NCI-H146 (cell line): Measurements from ENCODE around the gene SMG6.
A peak's percentile ranks its signal among the peaks of the same experiment; 100 is the strongest.
"Not testable (repeated sequence)": the region's sequence is repeated elsewhere in the genome, so short reads cannot be mapped to it uniquely, and the experiment has no call there.

Source experiments
- DNase-seq: peaks from one replicate; lab custom pipeline; 2025; lab: John Stamatoyannopoulos, UW

The SMG6 gene

GRCh38 chr17:2178798-2179501 lies 124.6 kb downstream of the SMG6 start:
- no peak for DNase-seq

DNA sequence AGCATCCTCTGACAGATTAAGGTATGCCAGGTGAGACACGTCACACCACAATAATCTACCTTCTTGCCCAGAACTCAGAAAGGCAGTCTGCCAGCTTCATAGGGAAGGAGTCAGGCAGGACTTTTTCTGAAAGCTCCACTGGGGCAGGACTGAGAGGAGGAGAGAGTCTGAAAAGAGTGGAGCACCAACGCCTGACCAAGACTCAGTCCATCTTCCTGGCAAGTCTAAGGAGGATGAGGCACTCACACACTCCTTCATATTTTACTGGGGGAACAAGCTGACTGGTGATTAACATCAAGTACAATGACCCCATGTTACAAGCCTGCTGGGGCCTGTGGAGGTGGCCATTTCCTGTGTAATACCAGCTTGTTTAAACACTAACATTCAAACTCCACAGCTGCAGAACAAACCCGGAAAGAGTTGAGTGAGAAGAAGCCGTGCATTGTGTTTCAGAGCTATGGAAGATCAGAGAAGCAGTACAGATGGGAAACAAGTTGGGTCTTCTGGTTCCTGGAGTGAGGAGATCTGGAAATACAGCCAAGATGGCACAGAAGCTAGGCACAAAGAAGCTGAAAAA lies 126.3 kb downstream of the SMG6 start:
- peak; percentile 77 for DNase-seq

DNA sequence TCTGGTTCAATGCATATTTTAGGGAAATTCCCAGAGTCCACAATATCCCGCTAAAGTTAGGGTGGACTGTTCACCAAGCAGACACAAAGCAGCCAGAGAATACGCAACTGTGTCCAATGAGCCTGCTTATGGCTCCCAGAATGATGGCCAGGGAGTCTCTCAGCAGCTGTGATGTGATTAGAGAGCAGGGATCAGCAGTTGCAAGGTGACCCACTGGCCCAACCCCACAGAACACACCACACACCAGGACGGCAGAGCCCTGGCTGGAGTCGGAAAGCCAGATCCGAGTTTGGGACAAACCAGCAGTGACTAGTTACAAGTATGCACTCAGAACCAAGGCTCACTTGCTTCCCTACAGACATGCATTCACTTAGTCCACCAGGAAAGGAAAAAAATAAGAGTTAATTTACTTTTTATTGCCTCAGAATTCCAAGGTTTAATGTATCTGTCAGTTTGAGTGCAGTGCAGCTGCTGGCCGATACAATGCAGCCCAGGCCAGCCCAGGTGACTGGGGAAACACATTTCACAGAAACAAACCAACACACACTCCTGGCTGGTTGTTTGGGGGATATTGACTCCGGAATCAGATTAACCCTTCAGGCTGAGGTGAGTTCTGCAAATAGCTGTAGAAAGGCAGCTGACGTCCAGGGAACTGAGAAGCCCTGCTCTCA lies 127.0 kb downstream of the SMG6 start:
- peak; percentile 4 for DNase-seq

GRCh38 chr17:2175294-2175628 lies 128.3 kb downstream of the SMG6 start:
- no peak for DNase-seq

GRCh38 chr17:2174468-2175293 lies 128.9 kb downstream of the SMG6 start:
- DNase-seq: no peak

DNA sequence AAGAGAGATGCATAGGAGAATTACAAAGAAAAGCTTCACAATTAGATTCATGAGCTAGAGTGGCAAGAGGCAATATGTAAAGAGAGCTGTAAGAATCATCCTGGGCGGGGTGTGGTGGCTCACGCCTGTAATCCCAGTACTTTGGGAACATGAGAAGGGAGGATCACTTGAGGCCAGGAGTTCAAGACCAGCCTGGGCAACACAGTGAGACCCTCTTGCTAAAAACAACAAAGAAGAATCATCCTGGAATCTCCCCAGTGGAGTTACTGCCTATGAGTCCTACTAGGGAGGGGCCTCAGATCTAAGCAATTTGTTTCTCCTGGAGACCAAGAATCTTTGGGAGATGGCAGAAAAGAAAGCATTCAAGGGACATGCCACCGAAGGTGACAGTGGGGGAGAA lies 129.6 kb downstream of the SMG6 start:
- DNase-seq: no peak

DNA sequence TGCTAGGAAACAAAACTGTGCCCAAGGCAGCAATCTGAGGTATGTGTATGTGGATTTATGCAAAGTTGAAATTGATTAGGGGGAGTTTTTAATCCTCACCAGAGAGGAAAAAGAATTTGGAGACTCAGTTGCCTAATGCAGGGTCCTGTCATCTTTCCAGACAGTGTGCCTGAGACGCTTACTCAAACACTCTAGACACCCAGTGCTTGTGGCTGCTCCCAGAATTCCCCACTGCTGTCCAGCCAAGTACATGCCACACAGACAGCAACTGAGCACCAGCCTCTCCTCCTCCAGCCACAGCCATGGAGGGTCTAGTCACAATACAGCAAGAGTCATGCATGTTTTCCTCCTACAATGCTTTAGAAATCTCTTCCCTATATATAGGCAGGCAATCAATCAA lies 130.6 kb downstream of the SMG6 start:
- DNase-seq: no peak

DNA sequence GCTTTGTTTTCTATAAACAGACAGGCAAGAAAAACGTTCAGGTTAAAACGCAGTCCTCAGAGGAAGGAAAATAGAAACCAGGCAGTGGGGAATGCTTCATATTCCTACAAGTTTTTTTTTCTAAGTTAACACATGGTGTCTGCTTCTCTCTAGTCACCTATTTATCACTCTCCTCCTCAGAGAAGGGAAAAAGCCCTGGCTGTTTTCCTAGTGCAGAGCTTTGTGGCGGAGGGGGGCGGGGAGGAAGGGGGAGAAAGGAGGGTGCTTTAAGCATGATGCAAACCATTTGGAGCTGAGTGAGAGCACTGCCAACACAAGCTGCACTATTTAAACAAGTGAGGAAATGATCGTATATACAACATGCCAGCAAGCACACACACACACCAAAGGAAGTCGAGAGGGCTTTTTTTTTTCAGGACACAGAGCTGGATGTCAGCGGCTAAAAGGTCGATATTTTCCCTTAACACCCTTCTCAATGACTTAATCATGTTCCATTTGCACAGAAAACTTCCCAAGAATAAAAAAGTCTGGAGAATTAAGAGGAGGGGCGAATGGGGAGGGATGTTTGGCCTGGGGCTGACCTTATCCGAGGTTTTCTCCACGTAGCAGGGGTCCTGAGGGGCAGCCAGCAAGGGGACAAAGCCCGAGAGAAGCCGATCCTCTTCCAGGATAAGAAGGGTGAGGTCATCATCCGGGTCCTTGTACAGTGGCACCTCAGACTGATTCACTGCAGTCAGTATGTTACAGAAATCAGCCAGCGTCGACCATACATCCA lies 131.3 kb downstream of the SMG6 start:
- DNase-seq: no peak

- DNase-seq: no peak
Observed at GRCh38 chr17:2171702-2172076, 131.9 kb downstream of the SMG6 start.

GRCh38 chr17:2170023-2170422 lies 133.6 kb downstream of the SMG6 start:
- DNase-seq: peak; percentile 13

GRCh38 chr17:2165723-2166122 lies 137.9 kb downstream of the SMG6 start:
- DNase-seq: not testable (repeated sequence)

GRCh38 chr17:2158396-2158780 lies 145.2 kb downstream of the SMG6 start:
- no peak for DNase-seq

- no peak for DNase-seq
Observed at GRCh38 chr17:2157675-2158395, 145.8 kb downstream of the SMG6 start.

DNA sequence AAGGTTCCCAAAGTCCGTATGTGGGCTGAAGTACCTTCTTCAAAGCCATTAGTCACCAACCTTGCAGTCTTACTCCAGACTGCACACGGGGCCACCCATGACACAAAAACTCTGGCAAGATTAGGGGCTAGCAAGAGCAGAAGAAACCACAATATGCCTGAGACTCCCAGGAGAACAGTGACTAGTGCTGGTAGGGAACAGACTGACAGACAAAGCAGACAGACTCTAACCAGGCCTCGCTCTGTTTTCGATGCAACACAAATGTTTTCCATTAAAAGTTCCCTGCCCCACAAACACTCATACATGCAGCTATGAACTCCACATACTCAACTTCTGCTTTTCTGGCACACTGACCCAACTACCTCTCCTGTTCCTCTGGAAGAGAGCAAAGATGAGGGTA lies 146.5 kb downstream of the SMG6 start:
- DNase-seq: no peak

DNA sequence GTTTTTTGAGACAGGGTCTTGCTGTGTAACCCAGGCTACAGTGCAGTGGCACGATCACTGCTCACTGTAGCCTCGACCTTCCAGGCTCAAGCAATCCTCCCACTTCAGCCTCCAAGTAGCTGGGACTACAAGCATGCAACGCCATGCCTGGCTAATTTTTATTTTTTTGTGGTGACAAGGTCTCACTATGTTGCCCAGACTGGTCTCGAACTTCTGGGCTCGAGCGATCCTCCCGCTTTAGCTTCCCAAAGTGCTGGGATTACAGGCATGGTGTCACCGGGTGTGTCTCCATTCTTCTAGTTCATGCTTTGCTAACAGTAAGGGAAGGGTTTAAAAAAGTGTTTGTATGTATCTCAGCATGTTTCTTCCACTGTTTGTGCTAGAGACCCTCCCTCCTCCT lies 146.9 kb downstream of the SMG6 start:
- DNase-seq: no peak

DNA sequence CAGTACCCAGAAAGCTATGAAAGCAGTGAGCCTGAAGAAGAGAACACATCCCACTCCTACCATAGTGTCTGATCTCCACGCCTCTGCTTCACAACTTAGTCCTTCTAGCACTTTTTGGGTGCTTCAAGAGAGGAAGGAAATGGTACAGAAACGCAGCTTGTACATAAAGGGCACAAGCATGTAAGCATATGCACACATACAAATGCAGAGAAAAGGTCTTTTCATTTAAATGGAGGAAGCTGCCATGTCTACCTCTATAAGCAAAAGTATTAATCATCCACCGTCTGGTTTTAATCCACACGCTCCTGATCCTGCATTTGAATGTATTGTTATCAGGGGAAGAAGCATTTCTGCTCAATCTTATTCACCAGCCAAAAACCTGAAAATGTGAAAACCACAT lies 148.0 kb downstream of the SMG6 start:
- DNase-seq: no peak

DNA sequence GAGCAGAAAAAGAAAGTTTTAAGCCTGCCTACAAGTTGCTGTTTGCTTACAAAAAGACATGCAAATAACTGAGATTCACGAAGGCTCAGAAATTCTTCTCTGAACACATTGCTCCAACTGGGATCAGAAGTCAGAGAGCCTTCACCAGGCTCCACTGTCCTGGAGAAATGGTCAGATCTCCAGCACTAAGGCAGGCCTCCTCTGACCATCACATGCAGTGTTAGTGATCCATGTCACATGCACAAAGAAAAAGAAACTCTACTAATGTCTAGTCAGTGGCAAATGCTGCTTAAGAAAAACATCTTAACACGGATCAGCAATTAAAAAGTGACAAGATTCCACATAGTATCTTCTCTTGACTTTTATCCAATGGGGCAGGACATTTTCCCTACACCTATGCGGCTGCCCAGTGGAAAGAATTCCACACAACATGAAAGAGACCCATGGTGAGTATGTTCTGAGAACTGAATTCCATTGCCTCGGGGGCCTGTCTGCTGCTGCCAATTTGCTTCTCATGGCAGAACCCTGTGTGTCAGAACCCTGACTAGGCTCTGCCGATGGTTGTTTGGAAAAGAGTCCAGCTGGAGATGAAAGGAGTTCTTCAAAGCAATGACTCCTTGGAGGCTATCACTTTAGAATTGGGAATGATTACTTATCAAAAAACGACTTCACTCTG lies 152.1 kb downstream of the SMG6 start:
- DNase-seq: no peak

DNA sequence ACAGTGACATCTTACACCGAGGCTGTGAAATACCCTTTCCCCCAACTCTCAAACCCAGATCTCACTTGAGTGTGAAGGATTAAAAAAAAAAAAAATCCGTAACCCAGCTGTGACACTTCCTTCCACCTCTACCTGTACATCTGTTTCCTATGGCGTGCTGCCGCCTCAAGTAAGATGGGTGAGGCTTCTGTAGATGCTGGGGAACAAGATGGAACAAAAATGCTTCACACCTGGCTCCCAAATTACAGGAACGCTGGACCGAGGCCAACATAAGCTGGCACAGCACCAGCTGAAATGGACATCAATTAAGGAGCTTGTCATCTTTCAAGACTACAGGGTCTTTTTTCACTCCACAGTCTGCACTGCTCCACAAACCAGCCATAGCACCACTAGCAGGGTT lies 152.8 kb downstream of the SMG6 start:
- DNase-seq: peak; percentile 76

- no peak for DNase-seq
Observed at GRCh38 chr17:2149934-2150333, 153.7 kb downstream of the SMG6 start.

GRCh38 chr17:2146132-2146871 lies 157.3 kb downstream of the SMG6 start:
- no peak for DNase-seq
